Measurements from ENCODE around the gene PTPN2.
"Not testable (repeated sequence)": the region's sequence is repeated elsewhere in the genome, so short reads cannot be mapped to it uniquely, and the experiment has no call there.

Gene PTPN2

GRCh38 chr18:12765586-12765985 lies 118.5 kb downstream of the PTPN2 start:
- H3K4me1 ChIP-seq (ENCODE audit: insufficient read depth, insufficient read length), result no peaks in the 10 kb centered on the region
- TF ChIP-seq ZNF274 (IDR thresholded peaks at IDR 0.05; ENCODE audit: low read depth, low read length), result no peak
- no peak for TF ChIP-seq YY1 (IDR thresholded peaks at IDR 0.05; ENCODE audit: insufficient read depth, insufficient read length)
- no peak for TF ChIP-seq SUZ12 (IDR thresholded peaks at IDR 0.05; ENCODE audit: extremely low read depth, insufficient read depth, insufficient read length)
- no peak overlapping the region for H3K4me3 ChIP-seq (ENCODE audit: insufficient read length, low read depth)
- DNase-seq (ENCODE audit: low read depth, low spot score), result no peak
- no peaks in the 10 kb centered on the region for H3K9me3 ChIP-seq (ENCODE audit: insufficient read depth, low read length)
- no peaks in the 10 kb centered on the region for H3K27me3 ChIP-seq (ENCODE audit: insufficient read depth, insufficient read length)
- H3K9ac ChIP-seq (ENCODE audit: insufficient read length, low read depth), result no peak overlapping the region
- H3K36me3 ChIP-seq (ENCODE audit: insufficient read depth, insufficient read length, low read length), result no peaks in the 10 kb centered on the region

- TF ChIP-seq YY1 (IDR thresholded peaks at IDR 0.05; ENCODE audit: insufficient read depth, insufficient read length), result no peak
- TF ChIP-seq ZNF274 (IDR thresholded peaks at IDR 0.05; ENCODE audit: low read depth, low read length), result no peak
- TF ChIP-seq SUZ12 (IDR thresholded peaks at IDR 0.05; ENCODE audit: extremely low read depth, insufficient read depth, insufficient read length), result no peak
- no peak for DNase-seq (ENCODE audit: low read depth, low spot score)
- Histone ChIP-seq H3K27me3 (ENCODE audit: insufficient read depth, insufficient read length) (no peaks in the 10 kb centered on the region), H3K9me3 (ENCODE audit: insufficient read depth, low read length) (no peaks in the 10 kb centered on the region), H3K4me3 (ENCODE audit: insufficient read length, low read depth) (no peak overlapping the region), H3K36me3 (ENCODE audit: insufficient read depth, insufficient read length, low read length) (no peaks in the 10 kb centered on the region), H3K9ac (ENCODE audit: insufficient read length, low read depth) (no peak overlapping the region), H3K4me1 (ENCODE audit: insufficient read depth, insufficient read length) (no peaks in the 10 kb centered on the region)
Observed at GRCh38 chr18:12765126-12765525, 118.9 kb downstream of the PTPN2 start.

DNA sequence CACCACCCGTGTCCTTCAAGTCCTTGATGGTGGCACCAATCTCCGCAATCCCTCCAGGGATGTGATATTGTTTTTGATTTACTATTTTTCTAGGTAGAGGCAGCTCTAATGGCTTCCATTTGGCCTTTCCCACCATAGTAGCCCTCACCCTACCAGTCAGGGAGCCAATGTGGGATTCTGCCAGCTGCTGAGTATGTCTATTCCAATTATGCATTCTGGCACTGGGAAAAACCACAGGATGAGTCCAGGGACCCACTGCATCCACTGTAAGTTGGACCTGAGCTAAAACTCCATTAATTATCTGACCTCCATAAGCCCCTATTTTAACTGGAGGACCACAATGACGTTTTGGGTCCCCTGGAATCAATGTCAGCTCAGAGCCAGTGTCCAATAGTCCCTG lies 125.5 kb downstream of the PTPN2 start:
- H3K36me3 ChIP-seq (ENCODE audit: insufficient read depth, insufficient read length, low read length); H3K4me1 ChIP-seq (ENCODE audit: insufficient read depth, insufficient read length); H3K9me3 ChIP-seq (ENCODE audit: insufficient read depth, low read length); H3K9ac ChIP-seq (ENCODE audit: insufficient read length, low read depth); H3K4me3 ChIP-seq (ENCODE audit: insufficient read length, low read depth); DNase-seq (ENCODE audit: low read depth, low spot score); H3K27me3 ChIP-seq (ENCODE audit: insufficient read depth, insufficient read length): not testable (repeated sequence)

GRCh38 chr18:12756619-12757239 lies 127.3 kb downstream of the PTPN2 start:
- not testable (repeated sequence) for DNase-seq (ENCODE audit: low read depth, low spot score); H3K4me3 ChIP-seq (ENCODE audit: insufficient read length, low read depth); H3K4me1 ChIP-seq (ENCODE audit: insufficient read depth, insufficient read length); H3K9ac ChIP-seq (ENCODE audit: insufficient read length, low read depth); H3K36me3 ChIP-seq (ENCODE audit: insufficient read depth, insufficient read length, low read length); H3K27me3 ChIP-seq (ENCODE audit: insufficient read depth, insufficient read length); H3K9me3 ChIP-seq (ENCODE audit: insufficient read depth, low read length)

DNA sequence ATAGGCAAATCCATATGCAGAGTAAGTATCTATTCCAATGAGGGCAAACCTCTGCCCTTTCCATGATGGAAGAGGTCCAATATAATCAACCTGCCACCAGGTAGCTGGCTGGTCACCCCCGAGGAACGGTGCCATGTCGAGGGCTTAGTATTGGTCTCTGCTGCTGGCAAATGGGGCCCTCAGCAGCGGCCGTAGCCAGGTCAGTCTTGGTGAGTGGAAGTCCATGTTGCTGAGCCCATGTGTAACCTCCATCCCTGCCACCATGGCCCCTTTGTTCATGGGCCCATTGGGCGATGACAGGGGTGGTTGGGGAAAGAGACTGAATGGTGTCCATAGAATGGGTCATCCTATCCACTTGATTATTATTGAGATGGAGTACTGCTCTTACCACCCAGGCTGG lies 128.4 kb downstream of the PTPN2 start:
- not testable (repeated sequence) for H3K4me3 ChIP-seq (ENCODE audit: insufficient read length, low read depth); H3K4me1 ChIP-seq (ENCODE audit: insufficient read depth, insufficient read length); H3K36me3 ChIP-seq (ENCODE audit: insufficient read depth, insufficient read length, low read length); H3K27me3 ChIP-seq (ENCODE audit: insufficient read depth, insufficient read length); H3K9me3 ChIP-seq (ENCODE audit: insufficient read depth, low read length); H3K9ac ChIP-seq (ENCODE audit: insufficient read length, low read depth); DNase-seq (ENCODE audit: low read depth, low spot score)

DNA sequence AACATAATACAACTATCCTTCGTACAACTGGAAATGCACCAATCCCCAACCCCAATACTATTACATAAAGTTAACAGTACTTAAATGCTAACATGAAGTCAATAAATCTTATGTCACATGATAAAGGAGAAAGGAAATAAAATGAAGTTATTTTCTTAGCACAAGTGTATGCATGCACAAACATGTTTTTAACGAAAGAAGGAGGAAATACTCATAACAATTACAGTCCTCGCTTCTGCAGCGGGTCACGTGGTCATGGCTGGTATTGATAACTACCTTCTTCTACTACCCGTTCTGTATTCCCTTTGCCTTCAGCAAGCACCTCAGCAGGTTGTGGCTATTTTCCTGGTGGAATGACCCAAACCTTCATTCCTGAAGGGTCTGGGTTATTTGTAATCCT lies 129.5 kb downstream of the PTPN2 start:
- H3K9me3 ChIP-seq (ENCODE audit: insufficient read depth, low read length), result no peaks in the 10 kb centered on the region
- TF ChIP-seq ZNF274 (IDR thresholded peaks at IDR 0.05; ENCODE audit: low read depth, low read length) (no peak), SUZ12 (IDR thresholded peaks at IDR 0.05; ENCODE audit: extremely low read depth, insufficient read depth, insufficient read length) (no peak)
- H3K36me3 ChIP-seq (ENCODE audit: insufficient read depth, insufficient read length, low read length), result no peaks in the 10 kb centered on the region
- H3K9ac ChIP-seq (ENCODE audit: insufficient read length, low read depth), result no peak overlapping the region
- no peak for DNase-seq (ENCODE audit: low read depth, low spot score)
- H3K4me1 ChIP-seq (ENCODE audit: insufficient read depth, insufficient read length), result no peaks in the 10 kb centered on the region
- no peaks in the 10 kb centered on the region for H3K27me3 ChIP-seq (ENCODE audit: insufficient read depth, insufficient read length)
- no peak overlapping the region for H3K4me3 ChIP-seq (ENCODE audit: insufficient read length, low read depth)

DNA sequence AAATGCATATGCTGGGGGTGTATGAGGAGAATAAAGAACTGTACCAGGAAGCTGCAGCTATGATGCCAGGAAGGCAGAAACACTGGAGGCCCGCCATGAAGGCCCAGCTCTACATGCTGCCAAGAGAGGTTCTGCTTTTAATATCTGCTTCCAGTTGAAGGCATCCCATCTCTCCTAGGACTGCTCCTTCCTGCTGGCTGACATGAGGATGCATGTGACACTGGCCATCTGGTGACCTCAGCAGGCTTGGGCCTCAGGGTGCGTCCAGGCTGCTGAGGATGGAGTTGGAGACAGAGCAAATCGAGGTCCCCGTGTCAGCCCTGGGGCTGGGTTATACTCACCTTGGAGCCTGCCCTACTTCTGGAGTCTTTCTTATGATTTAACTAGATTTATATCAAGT lies 132.1 kb downstream of the PTPN2 start:
- no peak for DNase-seq (ENCODE audit: low read depth, low spot score)
- no peaks in the 10 kb centered on the region for H3K9me3 ChIP-seq (ENCODE audit: insufficient read depth, low read length)
- TF ChIP-seq YY1 (IDR thresholded peaks at IDR 0.05; ENCODE audit: insufficient read depth, insufficient read length) (no peak), SUZ12 (IDR thresholded peaks at IDR 0.05; ENCODE audit: extremely low read depth, insufficient read depth, insufficient read length) (no peak), ZNF274 (IDR thresholded peaks at IDR 0.05; ENCODE audit: low read depth, low read length) (no peak)
- no peak overlapping the region for H3K4me3 ChIP-seq (ENCODE audit: insufficient read length, low read depth)
- H3K4me1 ChIP-seq (ENCODE audit: insufficient read depth, insufficient read length), result no peaks in the 10 kb centered on the region
- H3K27me3 ChIP-seq (ENCODE audit: insufficient read depth, insufficient read length), result no peaks in the 10 kb centered on the region
- no peaks in the 10 kb centered on the region for H3K36me3 ChIP-seq (ENCODE audit: insufficient read depth, insufficient read length, low read length)
- H3K9ac ChIP-seq (ENCODE audit: insufficient read length, low read depth), result no peak overlapping the region

DNA sequence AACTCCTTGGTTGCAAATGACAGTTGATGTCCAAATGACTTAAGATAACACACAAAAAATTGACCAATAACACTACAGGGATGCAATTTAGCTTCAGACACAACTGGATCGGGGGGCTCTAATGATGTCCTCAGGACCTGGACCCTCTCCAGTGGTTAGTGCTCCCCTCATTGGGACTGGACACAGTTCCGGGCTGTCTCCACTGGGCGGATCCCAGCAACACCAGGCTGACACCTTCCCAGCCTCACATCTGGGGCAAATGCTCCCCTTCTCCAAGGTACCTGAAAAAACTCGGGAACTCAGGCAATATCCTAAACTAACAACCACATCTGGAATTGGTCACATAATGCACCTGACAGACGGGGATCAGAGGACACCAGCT lies 132.5 kb downstream of the PTPN2 start:
- H3K36me3 ChIP-seq (ENCODE audit: insufficient read depth, insufficient read length, low read length), result no peaks in the 10 kb centered on the region
- DNase-seq (ENCODE audit: low read depth, low spot score), result no peak
- no peak for TF ChIP-seq YY1 (IDR thresholded peaks at IDR 0.05; ENCODE audit: insufficient read depth, insufficient read length)
- no peak for TF ChIP-seq SUZ12 (IDR thresholded peaks at IDR 0.05; ENCODE audit: extremely low read depth, insufficient read depth, insufficient read length)
- TF ChIP-seq ZNF274 (IDR thresholded peaks at IDR 0.05; ENCODE audit: low read depth, low read length), result no peak
- no peaks in the 10 kb centered on the region for H3K9me3 ChIP-seq (ENCODE audit: insufficient read depth, low read length)
- no peak overlapping the region for H3K9ac ChIP-seq (ENCODE audit: insufficient read length, low read depth)
- H3K27me3 ChIP-seq (ENCODE audit: insufficient read depth, insufficient read length), result no peaks in the 10 kb centered on the region
- H3K4me3 ChIP-seq (ENCODE audit: insufficient read length, low read depth), result no peak overlapping the region
- H3K4me1 ChIP-seq (ENCODE audit: insufficient read depth, insufficient read length), result no peaks in the 10 kb centered on the region
